ENCODE data around the gene CMPK1.

The CMPK1 gene

GRCh38 chr1:47420547-47420946 lies 87.0 kb downstream of the CMPK1 start:
- DNase-seq (ENCODE audit: low read depth in 3 of 3, low spot score in 1 of 3): no peak

GRCh38 chr1:47423872-47424271 lies 90.3 kb downstream of the CMPK1 start:
- no peak for DNase-seq (ENCODE audit: low read depth in 3 of 3, low spot score in 1 of 3)

- no peak for DNase-seq (ENCODE audit: low read depth in 3 of 3, low spot score in 1 of 3)
Measured at GRCh38 chr1:47424336-47424982, 90.9 kb downstream of the CMPK1 start.

All from stimulated activated CD4-positive, alpha-beta T cell treated with anti-CD3 and anti-CD28 coated beads, TNF-alpha, amount 100 ng/mL, for 1 hour (primary cell).